ENCODE measurements around the gene CD300LG.
"Not testable (repeated sequence)": the region's sequence is repeated elsewhere in the genome, so short reads cannot be mapped to it uniquely, and the experiment has no call there.

The CD300LG gene, protein sequence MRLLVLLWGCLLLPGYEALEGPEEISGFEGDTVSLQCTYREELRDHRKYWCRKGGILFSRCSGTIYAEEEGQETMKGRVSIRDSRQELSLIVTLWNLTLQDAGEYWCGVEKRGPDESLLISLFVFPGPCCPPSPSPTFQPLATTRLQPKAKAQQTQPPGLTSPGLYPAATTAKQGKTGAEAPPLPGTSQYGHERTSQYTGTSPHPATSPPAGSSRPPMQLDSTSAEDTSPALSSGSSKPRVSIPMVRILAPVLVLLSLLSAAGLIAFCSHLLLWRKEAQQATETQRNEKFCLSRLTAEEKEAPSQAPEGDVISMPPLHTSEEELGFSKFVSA

DNA sequence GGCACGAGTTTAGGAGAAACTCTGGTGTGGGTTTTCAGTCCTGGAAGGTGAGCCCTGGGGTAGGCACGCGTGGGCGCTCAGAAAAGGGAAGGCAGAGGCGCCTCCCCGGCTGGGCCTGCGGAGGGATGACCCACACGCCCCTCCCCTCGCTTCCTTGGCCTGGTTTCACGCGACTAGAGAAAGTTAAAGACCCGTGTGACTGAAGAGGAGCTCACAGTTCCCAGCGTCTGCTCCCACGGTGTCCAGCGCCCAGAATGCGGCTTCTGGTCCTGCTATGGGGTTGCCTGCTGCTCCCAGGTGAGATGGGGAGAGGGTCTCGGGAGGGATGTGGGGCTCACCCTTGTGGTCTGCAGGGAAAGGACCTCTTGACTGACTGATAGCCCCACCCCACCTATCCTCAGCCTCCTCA, at the start of gene CD300LG:
CD300LG (plus strand) TSS at position 214 of the 409 bp plus-strand sequence; CDS start at position 255, 41 bp downstream.
- DNase-seq, result no peak

DNA sequence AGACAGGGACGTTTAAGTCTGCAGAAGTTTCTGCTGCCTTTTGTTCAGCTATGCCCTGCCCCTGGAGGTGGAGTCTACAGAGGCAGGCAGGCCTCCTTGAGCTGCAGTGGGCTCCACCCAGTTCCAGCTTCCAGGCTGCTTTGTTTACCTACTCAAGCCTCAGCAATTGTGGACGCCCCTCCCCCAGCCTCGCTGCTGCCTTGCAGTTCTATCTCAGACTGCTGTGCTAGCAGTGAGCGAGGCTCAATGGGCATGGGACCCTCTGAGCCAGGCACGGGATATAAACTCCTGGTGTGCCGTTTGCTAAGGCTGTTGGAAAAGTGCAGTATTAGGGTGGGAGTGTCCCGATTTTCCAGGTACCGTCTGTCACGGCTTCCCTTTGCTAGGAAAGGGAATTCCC, 49.0 kb upstream of the CD300LG start:
- not testable (repeated sequence) for DNase-seq

DNA sequence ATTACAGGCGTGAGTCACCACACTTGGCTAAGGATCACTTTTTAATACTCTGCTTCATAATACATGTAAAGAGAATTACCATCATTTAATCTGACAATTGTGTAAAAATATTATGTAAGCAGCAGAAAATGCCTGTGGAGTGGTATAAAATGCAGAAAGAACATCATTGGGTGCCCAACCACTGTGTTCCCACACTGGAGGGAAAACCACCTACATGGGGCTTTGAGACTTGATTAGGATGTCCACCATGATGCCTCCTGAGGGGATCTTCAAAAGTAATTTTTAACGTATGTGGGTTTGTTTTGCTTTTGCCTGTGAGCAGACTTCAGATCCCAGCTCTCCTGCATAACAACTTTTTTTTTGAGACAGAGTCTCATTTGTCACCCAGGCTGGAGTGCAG, 47.9 kb upstream of the CD300LG start:
- DNase-seq, result no peak

- DNase-seq, result no peak
Observed at GRCh38 chr17:43800736-43801135, 46.2 kb upstream of the CD300LG start.

GRCh38 chr17:43801844-43802243, 45.1 kb upstream of the CD300LG start:
- no peak for DNase-seq

DNA sequence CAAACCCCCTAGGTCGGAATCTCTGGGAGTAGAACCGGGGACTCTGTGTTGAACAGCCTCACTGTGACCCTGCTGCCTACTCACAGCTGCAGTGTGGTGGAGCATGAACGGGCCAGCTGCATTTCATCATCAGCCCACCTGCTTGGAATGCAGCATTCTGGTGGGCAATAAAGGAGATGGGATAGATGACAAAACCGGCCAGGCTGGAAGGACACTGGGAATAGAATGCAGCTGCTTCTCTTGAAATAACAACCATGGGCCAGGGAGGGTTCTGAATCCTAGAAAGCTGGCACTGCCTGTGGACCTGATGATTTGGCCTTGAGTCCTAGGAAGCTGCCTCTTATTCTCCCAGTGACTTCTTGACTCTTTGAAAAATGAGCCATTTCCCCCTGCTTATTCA, 43.2 kb upstream of the CD300LG start:
- no peak for DNase-seq

GRCh38 chr17:43805117-43805516, 41.9 kb upstream of the CD300LG start:
- no peak for DNase-seq

GRCh38 chr17:43808076-43808475, 38.9 kb upstream of the CD300LG start:
- no peak for DNase-seq

DNA sequence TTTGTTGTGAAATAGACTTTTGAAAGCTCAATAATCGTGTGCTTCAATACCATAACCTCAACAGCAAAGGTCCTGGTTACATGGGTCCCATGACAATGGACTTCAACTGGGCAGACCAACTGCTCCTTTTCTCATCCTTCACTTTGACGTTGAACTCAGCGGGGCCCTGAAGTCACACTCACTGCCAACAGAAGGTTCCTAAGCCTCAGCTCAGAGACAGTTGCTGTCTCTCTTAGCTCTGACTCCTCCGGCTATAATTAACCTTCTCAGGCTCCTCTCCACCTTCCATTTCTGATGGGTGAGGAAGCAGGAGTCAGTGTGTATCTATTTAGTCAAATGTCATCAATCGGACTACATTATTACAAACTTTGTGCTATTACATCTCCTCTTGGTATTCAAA, 37.9 kb upstream of the CD300LG start:
- DNase-seq, result no peak

GRCh38 chr17:43810226-43810715, 36.7 kb upstream of the CD300LG start:
- DNase-seq, result no peak

GRCh38 chr17:43810823-43811222, 36.2 kb upstream of the CD300LG start:
- DNase-seq, result no peak

- DNase-seq, result no peak
Observed at GRCh38 chr17:43812396-43813265, 34.3 kb upstream of the CD300LG start.

GRCh38 chr17:43813386-43813785, 33.6 kb upstream of the CD300LG start:
- DNase-seq, result no peak

GRCh38 chr17:43814026-43814425, 33.0 kb upstream of the CD300LG start:
- DNase-seq, result no peak

GRCh38 chr17:43814714-43815113, 32.3 kb upstream of the CD300LG start:
- no peak for DNase-seq

DNA sequence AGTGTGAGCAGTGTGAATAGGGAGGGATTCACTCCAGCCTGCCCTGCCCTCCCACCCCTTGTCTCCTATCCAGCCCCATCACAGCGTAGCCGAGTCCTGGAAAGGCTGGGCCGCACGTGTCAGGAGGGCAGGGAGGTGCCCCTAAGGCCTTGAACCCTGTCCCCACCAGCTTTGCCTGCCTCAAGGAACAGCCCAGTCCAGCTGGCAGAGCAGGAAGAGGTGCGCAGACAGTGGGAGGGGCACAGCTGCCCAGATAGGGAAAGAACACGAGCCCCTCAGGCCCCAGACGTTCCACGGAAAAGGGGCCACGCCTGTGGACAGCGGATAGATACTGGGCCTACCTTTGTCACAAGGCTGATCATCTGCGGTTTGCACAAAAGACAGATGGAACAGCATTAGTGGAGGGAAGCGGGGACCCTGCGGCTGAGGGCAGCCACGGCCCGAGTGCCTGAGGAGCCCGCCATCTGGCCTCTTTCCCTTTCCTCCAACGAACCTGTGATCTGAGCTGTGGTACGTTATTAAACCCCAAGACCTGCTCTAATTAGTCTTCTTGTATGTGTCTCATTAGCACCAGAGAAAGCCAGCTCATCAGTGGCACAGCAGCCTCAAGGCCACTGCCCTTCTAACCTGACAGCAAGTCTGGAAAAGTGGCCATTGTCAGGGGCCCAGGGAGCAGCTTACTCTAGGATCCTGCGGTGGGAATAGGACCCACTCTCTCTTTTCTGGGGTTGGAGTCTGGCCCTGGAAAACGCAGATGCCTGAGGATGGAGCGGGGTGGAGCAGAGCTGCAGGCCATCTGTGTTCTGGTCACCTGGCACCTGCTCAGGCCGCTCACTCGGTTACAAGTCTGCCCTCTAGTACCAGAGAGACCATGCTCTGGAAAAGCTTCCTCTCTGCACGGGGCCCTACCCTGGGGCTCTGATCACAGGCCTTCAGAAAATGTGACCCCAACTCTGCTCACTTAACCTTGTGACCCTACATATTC, 30.3 kb upstream of the CD300LG start:
- no peak for DNase-seq

GRCh38 chr17:43817826-43818225, 29.1 kb upstream of the CD300LG start:
- DNase-seq, result no peak

DNA sequence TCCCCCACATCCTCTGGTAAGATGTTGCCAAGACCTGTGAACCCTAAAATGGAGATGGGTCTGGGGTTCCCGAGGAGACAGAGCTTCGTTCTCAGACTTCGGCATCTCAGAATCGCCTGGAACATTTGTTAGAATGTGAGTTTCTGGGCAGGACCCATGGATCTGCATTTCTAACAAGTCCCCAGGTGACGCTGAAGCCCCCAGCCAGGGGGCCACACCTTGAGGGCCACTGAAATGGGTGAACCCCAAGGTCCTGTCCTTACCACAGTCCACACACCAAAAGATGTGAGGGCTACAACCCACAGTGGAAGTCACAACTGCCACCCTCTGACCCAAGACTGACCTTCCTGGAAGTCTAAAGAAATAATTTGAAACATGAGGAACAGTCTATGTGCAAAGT, 28.0 kb upstream of the CD300LG start:
- DNase-seq, result no peak

DNA sequence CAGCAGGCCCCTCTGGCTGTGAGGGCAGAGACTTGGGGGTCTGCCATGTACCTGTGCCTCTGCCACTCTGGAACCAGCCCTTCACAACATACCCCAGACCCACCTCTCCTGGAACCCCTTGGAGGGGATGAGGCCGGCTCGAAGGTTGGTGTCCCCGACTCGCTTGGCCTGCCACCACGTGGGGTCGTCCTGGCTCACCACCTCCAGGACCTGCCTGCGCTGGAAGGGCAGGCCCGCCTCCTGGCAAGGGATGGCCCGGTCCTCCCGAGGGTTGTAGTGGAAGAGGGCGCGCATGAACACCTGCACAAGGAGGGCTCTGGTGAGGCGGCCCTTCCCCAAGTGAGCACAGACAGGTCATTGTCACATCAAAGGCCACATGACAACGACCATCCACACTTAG, 26.2 kb upstream of the CD300LG start:
- no peak for DNase-seq

DNA sequence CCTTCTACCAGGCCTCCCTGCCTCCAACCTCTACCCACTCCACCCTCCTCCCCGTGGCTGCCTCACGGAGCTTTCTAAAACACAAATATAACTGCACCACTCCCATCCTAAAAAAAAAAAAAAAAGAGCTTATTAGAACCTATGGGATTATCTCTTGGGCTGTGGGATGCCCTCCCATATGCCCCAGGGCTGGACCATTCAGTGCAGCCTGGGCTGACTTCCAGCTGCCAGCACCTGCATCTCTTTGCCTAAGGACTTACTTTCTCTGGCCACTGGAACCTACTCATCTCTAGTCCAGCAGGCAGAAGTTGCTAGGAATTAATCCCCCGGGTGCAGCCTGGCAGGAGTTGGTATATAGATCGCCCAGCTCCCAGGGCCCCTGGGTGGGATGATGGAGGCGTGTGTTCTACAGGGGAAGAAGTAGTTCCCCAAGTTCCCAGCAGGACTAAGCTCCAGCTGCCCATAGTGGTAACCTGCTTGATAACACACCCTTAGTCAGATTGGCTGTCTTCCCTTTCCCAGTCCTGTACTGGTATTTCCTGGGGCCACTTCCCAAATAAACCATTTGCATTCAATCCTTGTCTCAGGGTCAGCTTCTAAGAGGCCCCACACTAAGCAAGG, 24.3 kb upstream of the CD300LG start:
- no peak for DNase-seq

DNA sequence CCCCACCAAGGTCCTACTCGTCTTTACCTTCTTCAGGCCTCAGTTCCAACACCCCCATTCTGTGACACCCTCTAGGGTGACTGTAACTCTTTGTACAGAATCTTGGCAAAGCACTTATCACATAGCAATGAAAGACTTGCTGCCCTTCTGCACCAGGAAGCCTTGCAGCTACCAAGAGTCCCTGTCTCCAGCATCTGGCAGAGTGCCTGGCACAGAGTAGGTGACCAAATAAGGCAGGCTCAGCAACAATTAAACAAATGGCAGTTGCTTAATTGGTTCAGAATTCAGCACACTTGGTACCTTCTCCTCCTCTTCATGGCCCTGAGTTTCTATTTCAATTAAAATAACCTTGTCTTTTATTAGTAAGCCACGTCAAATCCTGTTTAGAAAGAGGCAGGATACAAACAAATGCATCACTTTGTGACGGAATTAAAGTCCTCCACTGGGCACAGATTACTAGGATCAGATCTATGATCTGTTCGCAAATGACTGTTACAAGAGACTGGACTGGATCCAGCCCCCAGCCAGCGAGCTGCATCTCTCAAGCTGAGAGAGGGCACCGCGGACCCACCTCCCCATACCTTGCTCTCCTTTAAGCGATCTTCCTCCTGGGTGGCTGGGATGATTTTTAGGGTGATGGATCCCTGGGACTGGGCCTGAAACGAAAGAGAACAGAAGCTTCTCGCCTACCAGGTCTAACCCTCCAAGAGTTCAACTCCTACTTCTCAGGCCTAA, 23.5 kb upstream of the CD300LG start:
- no peak for DNase-seq

- DNase-seq, result no peak
Observed at GRCh38 chr17:43825567-43825966, 21.4 kb upstream of the CD300LG start.
